K562 (cell line): ENCODE measurements around the gene MDN1. TPM values are rescaled to one million over a fixed set of nuclear protein-coding genes. Genes with fewer than 3 reads are reported as not detected.

Source experiments
- ATF2 ChIP-seq: sonication (generic); formaldehyde crosslinking; IDR thresholded peaks from 2 replicates; pipeline ENCODE4 v1.8.1; 2022; ENCODE audit warnings: missing genetic modification reagents
- BRCA1 ChIP-seq, 2 experiments: fragments of 450-650 bp in 1 of 2; sonication (generic) in 1 of 2; formaldehyde crosslinking in 1 of 2; IDR thresholded peaks; 2 replicates each; pipeline versions ENCODE4 v1.5.0 to v1.6.1; 2017 to 2020; ENCODE audit warnings: mild to moderate bottlenecking in 1 of 2, missing genetic modification reagents in 1 of 2
- CBFA2T2 ChIP-seq: fragments of 450-650 bp; conservative IDR thresholded peaks from 2 replicates; pipeline ENCODE4 v1.6.1; 2017; ENCODE audit warnings: mild to moderate bottlenecking
- CBX1 ChIP-seq: sonication (generic); IDR thresholded peaks from 2 replicates; pipeline ENCODE4 v1.6.1; 2016; ENCODE audit warnings: antibody characterized with exemption, low read depth, mild to moderate bottlenecking
- DPF2 ChIP-seq: fragments of 450-650 bp; IDR thresholded peaks from 2 replicates; pipeline ENCODE4 v1.6.1; 2016
- RBBP5 ChIP-seq: fragments of 200-600 bp; sonication (generic); IDR thresholded peaks from 2 replicates; pipeline ENCODE4 v1.6.1; 2012; ENCODE audit warnings: borderline replicate concordance, mild to moderate bottlenecking, low read length, control low read depth, inconsistent platforms; ENCODE audit not compliant: insufficient read depth, poor library complexity, severe bottlenecking
- ZNF12 ChIP-seq: sonication (generic); formaldehyde crosslinking; IDR thresholded peaks from 2 replicates; pipeline ENCODE4 v1.4.0; 2020; ENCODE audit warnings: mild to moderate bottlenecking, missing genetic modification reagents
- ZNF3 ChIP-seq: fragments of 250-450 bp; sonication (Bioruptor Pico); IDR thresholded peaks from 2 replicates; pipeline ENCODE4 v1.5.0; 2021; ENCODE audit warnings: mild to moderate bottlenecking, moderate library complexity
- polyA plus RNA-seq, 8 experiments: library from polyadenylated mRNA; depleted of rRNA in 4 of 8; stranded (reverse) in 5 of 8; unstranded in 3 of 8; fragments of >200 nt; fragmentation: Nextera tagmentation in 2 of 8; fragmentation: Illumina TruSeq in 1 of 8; extraction: Ambion mirVana in 2 of 8; extraction: Trizol in 1 of 8; gene quantifications; 2 replicates each; pipeline versions ENCODE4 v1.2.1 to v1.2.3, GENCODE V29; 2011 to 2014; ENCODE audit warnings: inconsistent platforms in 1 of 8, missing spikeins in 1 of 8
- total RNA-seq, 7 experiments: library from RNA; depleted of rRNA in 6 of 7; stranded (reverse); fragments of >200 nt in 6 of 7; fragmentation: Illumina TruSeq in 2 of 7; extraction: Trizol in 2 of 7; gene quantifications; 2 replicates each; pipeline versions ENCODE4 v1.2.1 to v1.2.3, GENCODE V29; 2011 to 2021; ENCODE audit warnings: low replicate concordance in 1 of 7
- TF ChIP-seq, protein P1 (sequence below): sonication (generic); formaldehyde crosslinking; IDR thresholded peaks from 2 replicates; pipeline ENCODE4 v1.9.0; 2022; ENCODE audit warnings: mild to moderate bottlenecking, missing genetic modification reagents

MDN1 gene
- total and polyA plus RNA-seq, 9 of the 15 experiments (the other 6 are each of a cell fraction or from before 2014, with no cell fraction given) = 25.6 to 93.6 (median 43.0) TPM

DNA sequence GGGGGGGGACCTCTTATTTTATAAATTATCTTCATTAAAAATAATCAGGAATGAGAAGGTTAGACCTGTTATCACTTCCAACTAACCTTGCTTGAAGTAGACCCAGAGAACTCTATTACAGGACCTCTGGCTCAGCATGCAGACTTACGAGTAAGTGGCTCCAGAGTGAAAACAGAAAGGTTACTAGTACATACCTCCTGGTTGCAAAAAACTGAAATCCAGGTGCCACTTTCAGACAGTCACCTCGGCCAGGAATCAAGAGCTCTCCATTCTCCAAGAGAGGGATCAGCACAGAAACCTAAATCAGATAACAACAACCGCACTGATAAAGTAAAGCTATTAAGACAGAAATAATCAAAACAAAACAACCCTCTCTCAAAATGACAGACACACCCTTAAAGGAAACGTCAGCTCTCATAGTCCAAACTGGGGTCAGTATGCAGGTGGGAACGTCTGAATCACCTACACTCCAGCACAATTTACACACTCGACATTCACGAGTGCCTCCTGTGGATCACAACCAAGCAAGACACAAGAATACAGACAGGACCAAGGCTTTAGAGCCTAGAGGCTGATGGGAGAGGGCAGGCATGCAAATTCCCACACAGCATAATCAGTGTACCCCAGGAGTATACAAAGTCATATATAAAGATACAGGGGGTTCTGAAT lies 31.8 kb downstream of the MDN1 start (continued):
- TF ChIP-seq, protein P1, sequence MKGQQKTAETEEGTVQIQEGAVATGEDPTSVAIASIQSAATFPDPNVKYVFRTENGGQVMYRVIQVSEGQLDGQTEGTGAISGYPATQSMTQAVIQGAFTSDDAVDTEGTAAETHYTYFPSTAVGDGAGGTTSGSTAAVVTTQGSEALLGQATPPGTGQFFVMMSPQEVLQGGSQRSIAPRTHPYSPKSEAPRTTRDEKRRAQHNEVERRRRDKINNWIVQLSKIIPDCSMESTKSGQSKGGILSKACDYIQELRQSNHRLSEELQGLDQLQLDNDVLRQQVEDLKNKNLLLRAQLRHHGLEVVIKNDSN (CRISPR knock-in tag) = no peak
- no peak for TF ChIP-seq CBFA2T2
- TF ChIP-seq BRCA1 (IDR thresholded peaks at IDR 0.05) = no peak
- no peak for TF ChIP-seq BRCA1 (CRISPR knock-in tag; IDR thresholded peaks at IDR 0.05)
- TF ChIP-seq ZNF12 = no peak
- no peak for TF ChIP-seq ZNF3 (CRISPR knock-in tag)
- TF ChIP-seq DPF2 = no peak
- TF ChIP-seq ATF2 (CRISPR knock-in tag) = no peak
- no peak for TF ChIP-seq CBX1
- TF ChIP-seq RBBP5 = no peak
- TF ChIP-seq, all 486 proteins: peak for 0
